ENCODE data around the gene ZNF516.

The ZNF516 gene

DNA sequence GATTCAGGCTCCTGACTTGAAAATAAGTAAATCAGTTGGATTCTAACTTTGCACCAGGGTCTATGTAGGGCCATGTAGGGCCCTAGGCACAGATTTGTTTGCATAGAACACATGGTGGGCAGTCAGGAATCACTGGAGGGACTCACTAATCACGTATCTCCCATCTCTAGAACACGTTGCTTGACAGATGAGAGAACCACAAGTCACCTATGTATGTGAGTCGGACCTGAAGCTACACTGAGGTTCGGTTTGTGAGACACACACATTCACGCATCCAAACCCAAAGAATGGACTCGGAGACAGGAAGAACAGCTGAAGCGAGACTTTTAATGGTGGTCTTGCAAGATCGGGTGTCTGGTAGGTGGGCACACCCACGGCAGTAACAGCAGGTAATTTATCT lies 157.0 kb downstream of the ZNF516 start:
- H3K4me3 ChIP-seq (ENCODE audit: low read length in 2 of 2) = no peak overlapping the region
- H3K18ac ChIP-seq (ENCODE audit: low read length) = no peak overlapping the region
- no peaks in the 10 kb centered on the region for H3K79me1 ChIP-seq (ENCODE audit: low read depth, low read length)
- H3K36me3 ChIP-seq (replicated peaks in 1 of 2; ENCODE audit: control insufficient read depth in 2 of 2, insufficient read depth in 2 of 2, low read length in 2 of 2) = no peaks in the 10 kb centered on the region
- H3K9me3 ChIP-seq (replicated peaks in 1 of 2; ENCODE audit: control insufficient read depth in 2 of 2, insufficient read depth in 1 of 2, low read depth in 1 of 2, low read length in 2 of 2) = peaks cover 6 to 9% of the 10 kb centered on the region in 2 donors
- no peak overlapping the region for H3K4me2 ChIP-seq (ENCODE audit: insufficient read depth, low read length, poor library complexity, severe bottlenecking)
- no peak overlapping the region for H2BK12ac ChIP-seq (ENCODE audit: low read length)
- no peak overlapping the region for H2BK15ac ChIP-seq (ENCODE audit: low read length)
- no peak overlapping the region for H3K27ac ChIP-seq (replicated peaks; ENCODE audit: low read length)
- WGBS, 2 donors (ENCODE audit: extremely low coverage in 2 of 2, insufficient read length in 2 of 2, insufficient replicate concordance in 1 of 2) = no CpG with 5 or more reads among the region's 9 CpGs
- no peak overlapping the region for H3K23ac ChIP-seq (ENCODE audit: low read depth, low read length, poor library complexity)
- no peak overlapping the region for H4K91ac ChIP-seq (ENCODE audit: low read depth, low read length, poor library complexity)
- no peak overlapping the region for H2AK5ac ChIP-seq (ENCODE audit: low read depth, low read length)
- H2BK120ac ChIP-seq (ENCODE audit: low read depth, low read length) = no peak overlapping the region
- no peak overlapping the region for H3K14ac ChIP-seq (ENCODE audit: low read length)
- no peak overlapping the region for H4K8ac ChIP-seq (ENCODE audit: low read depth, low read length)
- H3K9ac ChIP-seq (ENCODE audit: low read depth, low read length, poor library complexity) = no peak overlapping the region
- H3K27me3 ChIP-seq (ENCODE audit: control insufficient read depth in 3 of 3, insufficient read depth in 3 of 3, low read depth in 1 of 3, low read length in 3 of 3) = no peaks in the 10 kb centered on the region
- H3K4ac ChIP-seq (ENCODE audit: low read length) = no peak overlapping the region
- no peak overlapping the region for H2AFZ ChIP-seq (ENCODE audit: low read length)
- H3K4me1 ChIP-seq (ENCODE audit: control insufficient read depth in 2 of 2, insufficient read depth in 1 of 2, low read depth in 1 of 2, low read length in 2 of 2) = no peaks in the 10 kb centered on the region
- no peak for DNase-seq (ENCODE audit: low spot score)
- no peak overlapping the region for H2BK5ac ChIP-seq (ENCODE audit: low read length)

DNA sequence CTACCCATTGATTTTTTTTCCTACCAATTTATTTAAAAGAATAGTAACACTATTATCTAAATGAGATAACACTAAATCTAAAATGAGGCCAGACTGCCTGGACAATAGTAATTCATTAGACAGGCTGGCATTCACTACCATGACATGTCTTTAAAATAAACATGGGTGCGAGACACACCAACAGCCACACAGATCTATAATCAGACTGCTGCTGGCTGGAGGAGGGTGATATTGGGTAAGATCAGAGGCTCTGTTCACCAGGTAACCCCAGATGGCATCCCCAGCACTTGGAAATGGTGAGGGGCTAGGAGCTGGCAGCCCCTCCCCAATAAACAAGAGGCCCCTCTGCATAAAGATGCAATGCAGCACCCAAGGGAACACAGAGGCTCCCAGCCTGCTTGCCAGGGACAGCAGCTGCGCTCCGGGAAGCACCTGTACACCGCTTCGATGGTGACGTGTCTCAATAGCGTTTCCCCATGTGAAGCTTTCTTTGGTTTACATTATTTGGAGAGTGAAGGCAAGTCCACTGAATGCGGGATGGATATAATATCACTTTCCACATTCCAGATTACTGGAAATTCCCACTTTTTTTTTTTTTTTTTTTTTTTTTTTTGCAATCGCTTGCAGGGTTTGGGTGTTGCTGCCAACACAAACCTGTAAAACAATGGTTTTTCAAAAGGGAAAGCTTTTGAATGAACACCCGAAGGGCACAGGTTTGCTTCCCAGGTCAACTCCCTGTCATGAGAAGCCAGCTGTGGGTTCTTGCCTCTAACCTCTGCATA lies 159.0 kb downstream of the ZNF516 start:
- Histone ChIP-seq H3K4me1 (ENCODE audit: control insufficient read depth in 2 of 2, insufficient read depth in 1 of 2, low read depth in 1 of 2, low read length in 2 of 2) (no peaks in the 10 kb centered on the region), H4K8ac (ENCODE audit: low read depth, low read length) (no peak overlapping the region), H3K4ac (ENCODE audit: low read length) (no peak overlapping the region), H3K18ac (ENCODE audit: low read length) (no peak overlapping the region), H3K79me1 (ENCODE audit: low read depth, low read length) (no peaks in the 10 kb centered on the region), H3K4me3 (ENCODE audit: low read length in 2 of 2) (no peak overlapping the region), H2AK5ac (ENCODE audit: low read depth, low read length) (no peak overlapping the region), H3K36me3 (replicated peaks in 1 of 2; ENCODE audit: control insufficient read depth in 2 of 2, insufficient read depth in 2 of 2, low read length in 2 of 2) (no peaks in the 10 kb centered on the region), H3K27ac (replicated peaks; ENCODE audit: low read length) (no peak overlapping the region), H2BK120ac (ENCODE audit: low read depth, low read length) (no peak overlapping the region), H2BK12ac (ENCODE audit: low read length) (no peak overlapping the region), H3K9me3 (replicated peaks in 1 of 2; ENCODE audit: control insufficient read depth in 2 of 2, insufficient read depth in 1 of 2, low read depth in 1 of 2, low read length in 2 of 2) (peaks cover 6 to 9% of the 10 kb centered on the region in 2 donors), H3K27me3 (ENCODE audit: control insufficient read depth in 3 of 3, insufficient read depth in 3 of 3, low read depth in 1 of 3, low read length in 3 of 3) (no peaks in the 10 kb centered on the region), H3K9ac (ENCODE audit: low read depth, low read length, poor library complexity) (no peak overlapping the region), H4K91ac (ENCODE audit: low read depth, low read length, poor library complexity) (no peak overlapping the region), H2BK15ac (ENCODE audit: low read length) (no peak overlapping the region), H2BK5ac (ENCODE audit: low read length) (no peak overlapping the region), H2AFZ (ENCODE audit: low read length) (no peak overlapping the region), H3K23ac (ENCODE audit: low read depth, low read length, poor library complexity) (no peak overlapping the region), H3K14ac (ENCODE audit: low read length) (no peak overlapping the region), H3K4me2 (ENCODE audit: insufficient read depth, low read length, poor library complexity, severe bottlenecking) (no peak overlapping the region)
- no peak for DNase-seq (ENCODE audit: low spot score)
- WGBS, 2 donors (ENCODE audit: extremely low coverage in 2 of 2, insufficient read length in 2 of 2, insufficient replicate concordance in 1 of 2) = no CpG with 5 or more reads among the region's 10 CpGs

DNA sequence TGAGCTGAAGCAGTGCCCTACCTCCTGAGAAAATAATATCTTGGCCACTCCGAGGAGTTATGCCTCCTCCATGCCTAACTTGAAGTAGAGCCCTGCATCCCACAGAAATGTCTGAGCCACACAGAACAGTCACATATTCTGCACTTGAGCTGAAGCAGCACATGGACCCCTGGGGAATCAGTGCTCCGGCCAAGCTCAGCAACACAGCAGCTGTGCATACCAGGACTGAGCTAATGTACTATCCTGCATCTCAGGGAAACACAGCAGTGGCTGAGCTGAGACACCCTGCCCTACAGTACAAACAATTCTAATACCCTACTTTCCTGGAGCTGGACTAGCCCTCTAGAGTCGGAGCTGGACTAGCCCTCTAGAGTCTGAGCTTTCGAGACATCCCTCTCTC lies 166.9 kb downstream of the ZNF516 start:
- Histone ChIP-seq H3K79me1 (ENCODE audit: low read depth, low read length) (no peaks in the 10 kb centered on the region), H2BK5ac (ENCODE audit: low read length) (no peak overlapping the region), H3K4me1 (ENCODE audit: control insufficient read depth in 2 of 2, insufficient read depth in 1 of 2, low read depth in 1 of 2, low read length in 2 of 2) (no peaks in the 10 kb centered on the region), H3K9me3 (replicated peaks in 1 of 2; ENCODE audit: control insufficient read depth in 2 of 2, insufficient read depth in 1 of 2, low read depth in 1 of 2, low read length in 2 of 2) (no peaks in the 10 kb centered on the region), H2BK12ac (ENCODE audit: low read length) (no peak overlapping the region), H3K18ac (ENCODE audit: low read length) (no peak overlapping the region), H2BK15ac (ENCODE audit: low read length) (no peak overlapping the region), H3K27me3 (ENCODE audit: control insufficient read depth in 3 of 3, insufficient read depth in 3 of 3, low read depth in 1 of 3, low read length in 3 of 3) (no peaks in the 10 kb centered on the region), H2AFZ (ENCODE audit: low read length) (no peak overlapping the region), H3K4me3 (ENCODE audit: low read length in 2 of 2) (no peak overlapping the region), H2AK5ac (ENCODE audit: low read depth, low read length) (no peak overlapping the region), H3K27ac (replicated peaks; ENCODE audit: low read length) (no peak overlapping the region), H3K14ac (ENCODE audit: low read length) (no peak overlapping the region), H3K9ac (ENCODE audit: low read depth, low read length, poor library complexity) (no peak overlapping the region), H3K4ac (ENCODE audit: low read length) (no peak overlapping the region), H3K4me2 (ENCODE audit: insufficient read depth, low read length, poor library complexity, severe bottlenecking) (no peak overlapping the region), H3K36me3 (replicated peaks in 1 of 2; ENCODE audit: control insufficient read depth in 2 of 2, insufficient read depth in 2 of 2, low read length in 2 of 2) (no peaks in the 10 kb centered on the region), H4K91ac (ENCODE audit: low read depth, low read length, poor library complexity) (no peak overlapping the region), H2BK120ac (ENCODE audit: low read depth, low read length) (no peak overlapping the region), H3K23ac (ENCODE audit: low read depth, low read length, poor library complexity) (no peak overlapping the region), H4K8ac (ENCODE audit: low read depth, low read length) (no peak overlapping the region)
- DNase-seq (ENCODE audit: low spot score) = no peak
- WGBS, 2 donors (ENCODE audit: extremely low coverage in 2 of 2, insufficient read length in 2 of 2, insufficient replicate concordance in 1 of 2) = no CpG with 5 or more reads among the region's 4 CpGs

DNA sequence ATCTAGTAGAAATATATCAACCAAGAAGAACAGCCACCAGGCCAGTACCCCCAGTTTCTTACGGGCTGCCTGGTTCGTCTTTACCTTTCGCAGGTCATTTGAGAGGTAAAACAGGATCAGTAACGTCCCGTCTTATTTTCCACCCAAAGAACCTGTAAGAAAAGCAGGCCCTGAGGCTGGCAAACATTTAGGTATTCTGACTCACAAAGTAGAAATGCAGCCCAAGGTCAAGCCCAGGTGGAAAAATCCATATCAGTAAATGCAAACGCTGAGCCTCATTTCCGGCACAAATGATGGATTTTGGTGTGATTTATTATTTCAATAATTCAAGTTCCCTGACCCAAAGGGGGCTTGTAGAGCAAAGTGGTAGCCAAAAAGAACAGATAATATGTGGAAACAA lies 171.2 kb downstream of the ZNF516 start:
- Histone ChIP-seq H2AFZ (ENCODE audit: low read length) (no peak overlapping the region), H4K91ac (ENCODE audit: low read depth, low read length, poor library complexity) (no peak overlapping the region), H3K79me1 (ENCODE audit: low read depth, low read length) (no peaks in the 10 kb centered on the region), H2BK5ac (ENCODE audit: low read length) (no peak overlapping the region), H2BK120ac (ENCODE audit: low read depth, low read length) (no peak overlapping the region), H3K4me3 (ENCODE audit: low read length in 2 of 2) (no peak overlapping the region), H4K8ac (ENCODE audit: low read depth, low read length) (no peak overlapping the region), H2AK5ac (ENCODE audit: low read depth, low read length) (no peak overlapping the region), H2BK12ac (ENCODE audit: low read length) (no peak overlapping the region), H2BK15ac (ENCODE audit: low read length) (no peak overlapping the region), H3K4me2 (ENCODE audit: insufficient read depth, low read length, poor library complexity, severe bottlenecking) (no peak overlapping the region), H3K23ac (ENCODE audit: low read depth, low read length, poor library complexity) (no peak overlapping the region), H3K27me3 (ENCODE audit: control insufficient read depth in 3 of 3, insufficient read depth in 3 of 3, low read depth in 1 of 3, low read length in 3 of 3) (no peaks in the 10 kb centered on the region), H3K4ac (ENCODE audit: low read length) (no peak overlapping the region), H3K9me3 (replicated peaks in 1 of 2; ENCODE audit: control insufficient read depth in 2 of 2, insufficient read depth in 1 of 2, low read depth in 1 of 2, low read length in 2 of 2) (no peaks in the 10 kb centered on the region), H3K27ac (replicated peaks; ENCODE audit: low read length) (no peak overlapping the region), H3K18ac (ENCODE audit: low read length) (no peak overlapping the region), H3K14ac (ENCODE audit: low read length) (no peak overlapping the region), H3K36me3 (replicated peaks in 1 of 2; ENCODE audit: control insufficient read depth in 2 of 2, insufficient read depth in 2 of 2, low read length in 2 of 2) (no peaks in the 10 kb centered on the region), H3K9ac (ENCODE audit: low read depth, low read length, poor library complexity) (no peak overlapping the region), H3K4me1 (ENCODE audit: control insufficient read depth in 2 of 2, insufficient read depth in 1 of 2, low read depth in 1 of 2, low read length in 2 of 2) (no peaks in the 10 kb centered on the region)
- WGBS, 2 donors (ENCODE audit: extremely low coverage in 2 of 2, insufficient read length in 2 of 2, insufficient replicate concordance in 1 of 2) = no CpG with 5 or more reads among the region's 7 CpGs
- DNase-seq (ENCODE audit: low spot score) = no peak

All from neuronal stem cell (in vitro differentiated cells).